Activated naive CD4-positive, alpha-beta T cell treated with Interleukin-2 at 50 U/mL for 16 hours (primary cell): Measurements from ENCODE around the gene MALRD1.

Source experiments
- DNase-seq: peaks from one replicate; pipeline ENCODE4 v3.0.0-alpha.2; 2020

MALRD1 gene

DNA sequence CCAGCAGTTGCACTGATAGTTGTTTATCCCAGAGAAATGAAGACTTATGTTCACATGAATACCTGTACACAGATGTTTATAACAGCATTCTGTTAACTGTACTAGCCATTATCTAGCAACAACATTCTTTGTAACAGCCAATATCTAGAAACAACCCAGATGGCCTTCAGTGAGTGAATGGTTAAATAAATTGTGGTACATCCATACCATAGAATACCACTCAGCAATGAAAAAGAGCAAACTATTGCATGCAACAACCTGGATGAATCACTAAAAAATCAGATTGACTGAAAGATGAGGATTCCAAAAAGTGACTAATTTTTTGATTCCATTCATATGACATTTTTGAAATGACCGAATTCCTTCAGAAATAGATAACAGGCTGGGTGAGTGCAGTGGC, 360.3 kb downstream of the MALRD1 start:
- no peak for DNase-seq

DNA sequence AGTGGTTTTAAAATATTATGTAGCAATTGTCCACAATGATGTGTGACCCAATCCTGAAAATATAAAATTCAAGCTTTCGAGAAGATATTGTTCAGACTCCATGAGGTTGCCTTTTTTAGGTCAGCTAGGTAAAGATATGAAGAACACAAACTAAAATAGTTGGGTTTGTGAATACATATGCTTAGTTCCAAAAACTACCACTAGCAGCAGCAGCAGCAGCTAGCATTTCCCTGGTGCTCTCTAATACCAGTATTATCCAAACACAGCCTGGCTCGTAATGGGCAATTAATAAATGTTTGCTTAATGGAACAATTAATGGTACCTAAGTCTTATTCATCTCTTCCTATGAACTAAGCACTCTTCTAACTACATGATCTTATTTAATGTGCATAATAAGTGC, 362.5 kb downstream of the MALRD1 start:
- no peak for DNase-seq

GRCh38 chr10:19412531-19412930, 363.9 kb downstream of the MALRD1 start:
- DNase-seq = no peak

- no peak for DNase-seq
These were observed 367.6 kb downstream of the MALRD1 start for GRCh38 chr10:19416164-19416563.

GRCh38 chr10:19417740-19418139, 369.1 kb downstream of the MALRD1 start:
- DNase-seq = no peak

- DNase-seq = no peak
These were observed 373.1 kb downstream of the MALRD1 start for GRCh38 chr10:19421674-19422073.

- no peak for DNase-seq
These were observed 377.4 kb downstream of the MALRD1 start for GRCh38 chr10:19426034-19426433.

GRCh38 chr10:19431622-19432351, 383.2 kb downstream of the MALRD1 start:
- DNase-seq = no peak

GRCh38 chr10:19449860-19450259, 401.3 kb downstream of the MALRD1 start:
- no peak for DNase-seq

GRCh38 chr10:19451356-19451755, 402.8 kb downstream of the MALRD1 start:
- DNase-seq = no peak

- no peak for DNase-seq
These were observed 403.3 kb downstream of the MALRD1 start for GRCh38 chr10:19451937-19452336.

GRCh38 chr10:19453967-19454366, 405.4 kb downstream of the MALRD1 start:
- DNase-seq = no peak

- no peak for DNase-seq
These were observed 413.0 kb downstream of the MALRD1 start for GRCh38 chr10:19461588-19461987.

DNA sequence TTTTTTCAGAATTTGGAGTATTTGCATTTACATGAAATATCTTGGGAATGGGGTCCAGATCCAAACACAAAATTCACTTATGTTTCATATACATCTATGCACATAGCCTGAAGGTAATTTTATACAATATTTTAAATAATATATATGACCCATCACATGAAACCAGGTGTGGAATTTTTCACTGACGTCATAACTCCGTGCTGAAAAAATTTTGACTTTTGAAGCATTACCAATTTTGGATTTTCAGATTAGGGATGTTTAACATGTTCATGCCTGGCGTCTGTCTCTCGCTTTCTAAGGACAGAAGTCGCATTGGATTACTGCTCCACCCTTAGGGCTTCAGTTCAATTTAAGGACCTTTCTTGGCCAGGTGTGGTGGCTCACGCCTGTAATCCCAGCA, 418.1 kb downstream of the MALRD1 start:
- no peak for DNase-seq

GRCh38 chr10:19468413-19468812, 419.8 kb downstream of the MALRD1 start:
- no peak for DNase-seq

- no peak for DNase-seq
These were observed 420.9 kb downstream of the MALRD1 start for GRCh38 chr10:19469521-19469920.

DNA sequence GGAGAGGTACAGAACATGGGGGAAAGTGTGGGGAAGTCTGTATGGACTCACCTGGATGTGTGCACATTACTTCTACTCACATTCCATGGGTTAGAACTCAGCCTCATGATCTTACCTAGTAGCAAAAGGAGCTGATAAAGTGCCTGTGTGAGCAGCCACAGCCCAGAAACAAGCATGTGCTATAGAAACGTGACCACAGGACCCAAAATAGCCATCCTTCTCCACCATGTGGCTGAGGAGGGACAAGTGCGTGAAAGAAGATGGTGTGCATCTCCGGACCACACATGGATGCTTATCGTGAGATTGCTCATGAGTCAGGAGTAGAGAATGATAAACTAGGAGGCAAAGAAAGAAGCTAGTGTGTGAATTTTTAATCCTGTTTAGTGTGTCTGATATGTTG, 431.3 kb downstream of the MALRD1 start:
- DNase-seq = no peak

DNA sequence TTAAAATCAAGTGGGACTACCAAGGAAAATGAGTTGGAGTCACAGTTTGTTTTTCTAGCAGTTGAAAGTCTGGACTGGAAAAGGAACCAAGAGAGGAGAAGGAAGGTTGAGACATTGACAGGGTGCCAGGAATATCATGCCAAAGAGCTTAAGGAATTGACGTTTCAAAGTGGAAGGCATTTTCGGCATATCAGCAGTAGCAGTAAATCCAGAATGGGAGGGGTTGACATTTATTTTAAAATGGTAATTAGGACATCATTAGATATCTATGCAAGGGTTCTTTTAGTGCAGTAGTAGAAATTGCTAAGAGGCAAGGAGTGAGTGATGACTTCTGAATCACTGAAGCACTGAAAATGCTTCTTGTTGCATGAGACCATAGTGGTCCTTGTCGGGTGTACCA, 431.8 kb downstream of the MALRD1 start:
- DNase-seq = no peak

DNA sequence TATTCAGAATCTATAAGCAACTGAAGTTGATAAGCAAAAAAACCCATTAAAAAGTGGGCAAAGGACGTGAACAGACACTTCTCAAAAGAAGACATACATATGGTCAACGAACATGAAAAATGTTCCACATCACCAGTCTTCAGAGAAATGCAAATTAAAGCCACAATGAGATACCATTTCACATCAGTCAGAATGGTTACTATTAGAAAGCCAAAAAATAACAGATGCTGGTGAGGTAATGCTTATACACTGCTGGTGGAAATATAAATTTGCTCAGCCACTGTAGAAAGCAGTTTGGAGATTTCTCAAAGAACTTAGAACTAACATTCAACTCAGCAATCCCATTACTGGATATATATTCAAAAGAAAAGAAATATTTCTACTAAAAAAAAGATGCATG, 434.8 kb downstream of the MALRD1 start:
- DNase-seq = no peak

DNA sequence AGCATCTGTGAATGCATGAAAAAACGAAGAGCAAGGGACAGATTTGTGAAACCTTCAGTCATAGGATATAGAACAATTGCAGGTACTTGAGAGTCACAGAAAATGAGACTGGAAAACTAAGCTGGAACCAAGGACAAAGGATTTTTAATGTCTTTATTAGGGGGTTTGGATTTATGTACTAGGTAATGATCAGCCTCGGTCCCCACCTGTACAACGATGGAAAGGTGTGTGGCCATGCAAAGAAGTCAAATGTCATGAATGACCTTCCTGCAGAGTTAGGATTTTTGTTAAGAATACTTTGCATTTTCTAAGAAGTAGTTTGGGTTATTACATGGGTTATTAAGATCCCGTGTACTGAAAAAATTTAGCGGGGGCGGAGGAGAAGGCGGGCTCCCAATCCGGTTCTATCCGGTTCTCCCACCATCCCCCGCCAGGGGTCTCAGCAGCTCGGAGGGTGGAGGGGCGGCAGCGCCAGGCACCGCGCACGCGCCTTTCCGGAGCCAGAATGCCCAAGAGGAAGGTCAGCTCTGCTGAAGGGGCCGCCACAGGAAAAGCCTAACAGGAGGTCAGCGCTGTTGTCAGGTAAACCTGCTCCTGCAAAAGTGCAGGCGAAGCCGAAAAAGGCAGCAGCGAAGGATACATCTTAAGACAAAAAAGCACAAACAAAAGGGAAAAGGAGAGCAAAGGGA, 440.1 kb downstream of the MALRD1 start:
- DNase-seq = no peak

- DNase-seq = no peak
These were observed 442.6 kb downstream of the MALRD1 start for GRCh38 chr10:19491166-19491565.

DNA sequence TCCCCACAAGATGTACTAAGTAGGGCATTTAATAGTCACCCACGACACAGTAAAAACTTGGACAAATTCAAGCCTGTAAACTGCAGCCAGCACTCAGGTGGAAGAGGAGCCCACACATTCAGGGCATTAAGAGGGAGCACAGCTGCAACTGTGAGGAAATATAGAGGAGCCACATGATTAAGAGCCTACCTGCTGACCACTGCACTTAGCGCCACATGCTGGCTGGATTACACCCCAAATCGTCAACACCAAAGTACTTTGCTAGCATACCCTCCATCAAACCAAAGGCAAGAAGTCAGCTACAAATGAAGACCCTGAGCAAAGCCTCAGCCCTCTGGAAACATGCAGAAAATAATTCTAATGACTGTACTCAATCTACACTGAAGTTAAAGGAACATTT, 445.3 kb downstream of the MALRD1 start:
- DNase-seq = no peak

- no peak for DNase-seq
These were observed 448.4 kb downstream of the MALRD1 start for GRCh38 chr10:19497026-19497425.

GRCh38 chr10:19498393-19499290, 450.0 kb downstream of the MALRD1 start:
- DNase-seq = no peak
